ENCODE results near the gene TRMT61B.

Gene TRMT61B

DNA sequence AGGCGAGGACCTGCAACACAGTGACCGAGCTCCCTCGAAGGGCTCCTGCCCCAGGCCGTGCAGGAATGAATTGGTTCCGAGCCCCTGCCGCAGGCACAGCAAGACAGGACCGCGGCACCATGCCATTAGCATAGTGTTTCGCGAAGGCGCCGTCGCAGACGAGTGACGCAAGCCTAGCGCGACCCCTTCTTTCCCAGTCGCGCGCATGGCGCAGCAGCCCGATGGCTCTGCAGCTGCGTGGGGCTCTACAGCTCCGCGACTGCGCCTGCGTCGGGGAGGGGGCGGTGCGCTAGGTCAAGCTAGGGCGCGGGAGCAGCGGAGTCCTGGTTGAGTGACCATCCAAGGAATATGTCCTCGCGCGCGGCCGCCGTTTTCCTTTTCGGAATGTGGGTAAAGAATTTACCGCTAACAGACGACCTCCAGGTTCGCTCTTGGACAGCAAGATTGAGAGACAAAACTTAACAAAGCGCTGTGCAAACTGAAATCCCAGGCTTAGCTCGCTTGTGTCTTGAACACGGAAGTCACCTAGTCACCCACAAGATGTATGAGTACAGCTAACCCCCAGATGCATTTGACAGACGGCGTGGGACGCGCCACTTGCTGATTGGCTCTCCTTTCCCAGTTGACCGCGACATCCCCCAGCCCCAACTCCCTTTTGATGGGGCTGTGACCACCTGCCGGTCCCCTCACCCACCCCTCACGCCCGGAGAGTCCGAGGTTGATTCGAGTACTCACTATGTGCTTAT is at the start of gene TRMT61B:
TRMT61B (minus strand) TSS at position 164 of the 746 bp plus-strand sequence; CDS start at position 132, 32 bp downstream.
- DNase-seq: peak; percentile 98

DNA sequence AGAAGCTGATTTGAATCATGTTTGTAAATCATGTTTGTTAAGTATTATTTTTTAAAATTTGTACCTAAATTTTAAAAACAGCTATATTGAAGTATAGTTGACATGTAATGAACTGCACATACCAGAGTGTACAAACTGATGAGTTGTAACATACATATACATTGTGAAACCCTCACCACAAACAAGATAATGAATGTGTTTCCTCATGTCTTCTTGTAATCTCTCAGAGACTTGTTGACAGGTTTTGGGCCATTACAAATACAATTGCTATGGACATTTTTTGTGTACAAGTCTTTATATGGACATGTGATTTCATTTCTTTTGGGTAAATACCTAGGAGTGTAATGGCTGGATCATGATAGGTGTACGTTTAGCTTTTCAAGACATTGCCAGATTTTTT is 45.8 kb upstream of the TRMT61B start:
- no peak for DNase-seq

DNA sequence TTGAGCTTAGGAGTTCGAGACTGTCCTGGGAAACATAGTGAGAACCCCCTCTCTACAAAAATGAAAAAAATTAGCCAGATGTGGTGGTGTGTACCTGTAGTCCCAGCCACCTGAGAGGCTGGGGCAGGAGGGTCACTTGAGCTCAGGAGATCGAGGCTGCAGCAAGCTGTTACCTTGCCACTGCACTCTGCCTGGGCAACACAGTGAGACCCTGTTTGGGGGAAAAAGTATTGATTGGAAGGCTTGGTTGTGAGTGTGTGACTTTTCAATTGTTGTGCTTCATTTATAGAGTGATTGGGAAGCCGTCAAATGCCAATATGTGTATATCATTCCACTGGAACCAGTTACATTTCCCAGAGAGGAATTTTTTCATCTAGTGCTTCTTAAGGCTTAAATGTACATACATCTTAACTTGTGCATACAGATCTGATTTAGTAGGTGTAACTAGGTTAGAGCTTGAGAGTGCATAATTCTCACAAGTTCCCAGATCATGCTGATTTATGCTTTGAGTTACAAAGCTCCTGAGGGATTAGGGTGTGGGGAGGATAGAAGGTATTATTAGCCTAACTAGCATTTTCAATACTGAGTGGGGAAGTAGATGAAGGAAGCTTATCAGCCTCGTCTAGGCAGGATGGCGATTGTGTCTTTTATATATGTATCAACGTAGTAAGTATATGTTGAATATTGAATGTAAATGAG is 39.7 kb upstream of the TRMT61B start:
- no peak for DNase-seq

DNA sequence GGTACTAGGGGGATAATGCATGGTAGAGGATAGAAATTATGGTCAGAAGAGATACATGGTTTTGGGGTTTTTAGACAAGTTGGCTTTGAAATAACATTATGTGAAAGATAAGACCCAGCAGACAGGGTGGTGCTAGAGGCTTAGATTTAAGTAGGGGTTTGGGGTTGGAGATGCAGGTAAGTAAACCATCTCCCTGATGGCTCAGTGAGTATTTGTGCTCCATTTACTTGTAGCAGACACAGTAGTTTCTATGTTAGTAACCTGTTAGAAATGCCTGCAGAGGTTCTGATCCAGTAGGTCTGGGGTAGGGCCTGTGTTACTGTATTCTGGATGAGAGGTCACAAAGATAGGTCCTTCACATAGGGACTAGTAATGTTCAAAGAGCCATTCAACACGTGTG is 38.1 kb upstream of the TRMT61B start:
- DNase-seq: no peak

DNA sequence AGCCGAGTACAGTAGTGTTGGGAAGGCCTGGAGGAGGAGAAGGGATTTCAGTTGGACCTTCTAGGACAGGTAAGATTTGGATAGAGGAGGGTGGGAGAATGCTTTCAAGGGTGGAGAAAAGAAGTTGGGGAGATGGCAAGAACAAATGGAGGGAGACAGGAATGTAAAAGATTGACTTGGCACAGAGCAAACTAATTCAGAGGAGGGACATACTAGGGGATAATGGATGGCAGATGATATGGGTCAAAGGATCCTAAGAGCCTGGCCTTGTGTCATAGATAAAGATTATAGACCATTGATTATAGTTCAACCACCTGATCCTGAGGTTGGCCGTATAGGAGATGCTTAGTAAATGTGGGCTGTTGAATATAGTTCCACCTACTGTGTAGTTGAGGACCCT is 36.7 kb upstream of the TRMT61B start:
- no peak for DNase-seq

DNA sequence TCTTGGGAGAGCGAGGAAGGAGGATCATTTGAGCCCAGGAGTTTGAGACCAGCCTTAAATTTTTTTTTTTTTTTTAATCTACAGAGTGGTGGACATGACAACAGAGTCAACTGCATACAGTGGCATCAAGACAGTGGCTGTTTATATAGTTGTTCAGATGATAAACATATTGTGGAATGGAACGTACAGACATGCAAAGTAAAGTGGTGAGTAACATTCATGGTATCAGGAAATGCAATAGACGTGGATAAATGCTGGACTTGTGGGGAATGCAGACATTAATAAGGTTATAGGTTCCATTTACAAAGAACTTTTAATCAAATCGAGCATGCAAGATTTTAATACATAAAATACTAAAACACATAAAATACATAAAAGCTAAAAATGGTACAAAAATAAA is 36.3 kb upstream of the TRMT61B start:
- no peak for DNase-seq

DNA sequence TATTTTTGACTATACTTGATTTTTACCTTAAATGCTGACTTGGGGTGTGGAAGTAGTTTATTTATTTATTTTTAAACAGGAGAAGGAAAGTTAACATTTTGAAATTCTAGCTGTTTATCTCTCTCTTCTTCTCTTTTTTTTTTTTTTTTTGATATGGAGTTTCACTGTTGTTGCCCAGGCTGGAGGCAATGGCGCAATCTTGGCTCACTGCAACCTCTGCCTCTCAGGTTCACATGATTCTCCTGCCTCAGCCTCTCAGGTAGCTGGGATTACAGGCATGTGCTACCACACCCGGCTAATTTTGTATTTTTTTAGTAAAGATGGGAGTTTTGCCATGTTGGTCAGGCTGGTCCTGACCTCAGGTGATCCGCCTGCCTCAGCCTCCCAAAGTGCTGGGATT is 35.4 kb upstream of the TRMT61B start:
- no peak for DNase-seq

DNA sequence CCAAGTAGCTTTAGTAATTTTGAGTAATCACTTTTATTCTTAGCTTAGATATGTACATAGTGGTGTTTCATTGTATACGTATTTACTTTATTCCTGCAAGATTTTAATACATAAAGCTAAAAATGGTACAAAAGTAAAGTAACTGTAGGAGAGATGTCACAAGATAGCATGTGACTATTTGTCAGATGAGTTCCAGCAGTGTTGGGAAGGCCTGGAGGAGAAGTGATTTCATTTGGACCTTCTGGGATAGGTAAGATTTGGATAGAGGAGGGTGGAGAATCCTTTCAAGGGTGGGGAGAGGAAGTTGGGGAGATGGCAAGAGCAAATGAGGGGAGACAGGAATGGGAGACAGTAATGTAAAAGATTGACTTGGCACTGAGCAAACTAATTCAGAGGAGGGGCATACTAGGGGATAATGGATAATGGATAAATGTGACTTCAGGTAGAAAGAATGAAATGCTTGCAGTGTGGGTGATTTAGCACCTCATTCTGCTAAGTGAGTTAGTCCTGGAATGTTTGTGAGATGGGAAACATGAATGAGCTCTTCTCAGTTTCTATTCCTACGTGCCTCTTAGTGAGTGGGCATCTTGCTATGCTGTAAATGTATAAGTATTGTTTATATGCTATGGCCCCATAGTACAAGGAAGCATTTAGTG is 34.8 kb upstream of the TRMT61B start:
- peak; percentile 61 for DNase-seq

DNA sequence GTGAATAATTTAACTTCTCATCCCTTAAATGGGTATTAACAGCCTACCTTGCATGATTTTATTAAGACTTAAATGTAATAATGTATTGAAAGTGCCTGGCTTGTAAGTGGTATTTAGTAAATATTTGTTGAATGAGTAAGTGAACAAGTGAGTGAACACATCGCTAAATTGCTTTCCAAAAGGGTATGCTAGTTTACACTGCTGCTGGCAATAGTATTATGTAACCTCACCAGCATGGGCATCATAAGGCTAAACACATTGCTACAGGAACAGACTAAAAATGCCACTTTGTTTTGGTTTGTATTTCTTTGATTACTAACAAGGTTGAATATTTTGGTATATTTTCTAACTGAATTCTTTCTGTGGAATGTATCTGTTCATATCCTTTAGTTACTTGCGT is 34.2 kb upstream of the TRMT61B start:
- peak; percentile 51 for DNase-seq

DNA sequence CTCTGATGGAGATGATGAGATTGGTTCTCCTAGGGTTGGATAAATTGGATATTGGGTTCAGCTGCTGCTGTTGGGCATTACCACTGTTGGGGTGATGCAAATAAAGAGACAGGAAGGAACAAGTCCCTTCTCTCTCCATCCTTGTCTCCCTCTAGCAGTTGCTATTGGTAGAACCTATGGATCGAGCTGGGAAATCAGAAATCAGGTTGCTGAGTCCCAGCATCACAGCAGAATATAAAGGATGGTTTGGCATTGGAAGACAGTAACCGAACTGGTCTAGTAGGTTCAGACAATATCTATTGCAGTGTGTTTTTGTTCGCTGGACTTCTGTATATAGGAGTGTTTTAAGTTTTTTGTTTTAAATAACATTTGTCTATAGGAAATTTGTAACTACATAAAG is 32.5 kb upstream of the TRMT61B start:
- DNase-seq: no peak

DNA sequence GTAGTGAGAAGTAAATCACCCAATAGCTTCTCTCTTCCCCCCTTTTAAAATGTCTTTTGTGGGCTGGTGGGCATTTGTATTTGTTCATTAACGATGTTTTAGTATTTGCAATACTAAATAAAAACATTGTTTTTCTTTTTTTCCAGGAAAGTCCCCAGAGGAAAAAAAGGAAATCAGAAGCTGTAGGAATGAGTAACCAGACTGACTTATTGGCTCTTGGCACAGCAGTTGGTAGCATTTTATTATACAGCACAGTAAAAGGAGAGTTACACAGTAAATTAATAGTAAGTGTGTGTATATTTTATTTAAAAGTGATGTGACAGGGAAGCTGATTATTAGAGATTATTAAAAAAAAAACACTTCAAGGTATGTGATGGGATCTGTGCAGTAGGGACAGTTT is 31.7 kb upstream of the TRMT61B start:
- no peak for DNase-seq

DNA sequence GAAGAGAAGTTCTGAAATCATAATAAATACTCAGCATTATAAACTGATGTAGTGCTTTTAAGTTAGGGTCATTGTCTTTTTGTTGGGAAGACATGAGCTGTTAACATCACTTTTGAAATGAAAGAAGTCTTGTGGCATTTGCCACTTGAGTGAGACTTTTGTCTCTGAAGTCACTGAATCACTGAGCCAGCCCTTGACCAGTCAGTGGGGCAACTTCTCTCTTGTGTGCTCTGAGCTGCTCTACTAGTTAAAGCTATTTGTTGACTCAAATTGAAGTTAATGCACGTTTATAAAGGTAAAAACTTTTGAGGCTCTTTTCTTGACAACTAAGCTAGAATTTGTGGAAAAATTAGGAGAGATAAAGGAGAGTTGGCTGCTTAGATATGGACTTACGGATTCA is 31.1 kb upstream of the TRMT61B start:
- DNase-seq: peak; percentile 18

DNA sequence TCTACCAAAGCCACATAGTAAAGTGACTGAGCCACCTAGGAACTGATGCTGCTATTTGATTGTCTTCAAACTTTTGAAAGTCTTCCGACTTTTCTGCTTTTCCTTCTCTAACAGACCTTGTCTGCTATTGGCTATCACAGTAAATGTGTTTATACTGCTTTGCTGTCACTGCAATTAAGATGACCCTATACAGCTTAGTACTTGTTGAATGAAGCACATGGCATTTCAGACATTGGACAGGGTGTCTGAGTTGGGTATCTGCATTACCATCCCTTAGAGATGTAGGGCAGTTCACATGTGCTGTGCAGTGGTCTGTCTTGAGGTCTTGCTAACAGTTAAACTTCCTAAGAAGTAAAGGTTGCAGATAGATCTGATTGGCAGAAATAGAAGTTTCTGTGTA is 27.9 kb upstream of the TRMT61B start:
- no peak for DNase-seq

DNA sequence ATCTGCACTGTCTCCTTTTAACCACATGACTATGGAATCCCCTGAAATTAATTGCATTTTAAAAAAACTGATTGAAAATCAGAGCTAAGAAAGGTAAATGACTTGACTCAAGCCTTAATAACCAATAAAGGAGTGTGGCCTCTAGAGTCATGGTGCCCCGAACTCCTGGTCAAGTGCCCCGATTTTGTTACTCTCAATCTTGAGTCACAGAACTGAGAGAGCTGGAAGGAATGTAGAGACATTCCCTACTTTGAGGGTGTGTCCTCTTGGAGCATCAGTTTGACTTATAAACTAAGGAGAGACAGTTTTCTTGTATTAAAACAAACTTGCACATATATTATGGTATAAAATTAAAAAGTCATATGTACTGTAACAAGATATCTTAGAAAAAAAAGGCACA is 26.8 kb upstream of the TRMT61B start:
- no peak for DNase-seq

DNA sequence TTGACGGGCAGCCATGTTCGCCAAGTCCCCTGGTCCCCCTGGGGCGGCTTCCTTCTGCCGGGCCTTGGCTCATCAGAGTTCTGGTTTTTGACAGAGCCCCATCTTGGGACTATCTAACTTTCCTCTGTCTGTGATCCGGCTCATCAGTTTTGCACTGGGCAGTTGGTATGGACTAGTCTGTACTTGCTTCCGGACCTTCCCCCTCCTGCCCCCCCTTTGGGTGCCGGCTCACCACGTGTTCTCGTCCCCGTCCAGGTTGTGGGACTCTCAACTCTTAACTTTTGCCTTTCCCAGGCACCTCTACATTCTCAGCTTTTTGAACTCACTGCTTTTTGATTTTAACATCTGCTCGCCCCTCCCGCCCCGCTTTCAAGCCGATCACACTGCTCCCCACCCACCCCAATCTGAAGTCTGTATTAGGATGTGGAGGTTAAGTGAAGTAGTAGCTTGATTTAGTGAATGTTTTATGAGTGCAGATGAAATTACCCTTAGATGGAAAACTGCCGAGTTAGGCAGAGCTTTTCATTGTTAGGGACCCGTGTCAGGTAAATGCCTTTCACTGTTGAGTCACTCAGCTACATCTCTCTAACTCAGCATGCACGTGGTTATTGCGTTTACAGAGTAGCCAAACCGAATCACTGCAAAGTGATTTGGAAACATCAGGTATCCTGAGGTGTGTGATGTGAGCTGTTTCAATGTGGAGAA is 25.2 kb upstream of the TRMT61B start:
- DNase-seq: peak; percentile 25

DNA sequence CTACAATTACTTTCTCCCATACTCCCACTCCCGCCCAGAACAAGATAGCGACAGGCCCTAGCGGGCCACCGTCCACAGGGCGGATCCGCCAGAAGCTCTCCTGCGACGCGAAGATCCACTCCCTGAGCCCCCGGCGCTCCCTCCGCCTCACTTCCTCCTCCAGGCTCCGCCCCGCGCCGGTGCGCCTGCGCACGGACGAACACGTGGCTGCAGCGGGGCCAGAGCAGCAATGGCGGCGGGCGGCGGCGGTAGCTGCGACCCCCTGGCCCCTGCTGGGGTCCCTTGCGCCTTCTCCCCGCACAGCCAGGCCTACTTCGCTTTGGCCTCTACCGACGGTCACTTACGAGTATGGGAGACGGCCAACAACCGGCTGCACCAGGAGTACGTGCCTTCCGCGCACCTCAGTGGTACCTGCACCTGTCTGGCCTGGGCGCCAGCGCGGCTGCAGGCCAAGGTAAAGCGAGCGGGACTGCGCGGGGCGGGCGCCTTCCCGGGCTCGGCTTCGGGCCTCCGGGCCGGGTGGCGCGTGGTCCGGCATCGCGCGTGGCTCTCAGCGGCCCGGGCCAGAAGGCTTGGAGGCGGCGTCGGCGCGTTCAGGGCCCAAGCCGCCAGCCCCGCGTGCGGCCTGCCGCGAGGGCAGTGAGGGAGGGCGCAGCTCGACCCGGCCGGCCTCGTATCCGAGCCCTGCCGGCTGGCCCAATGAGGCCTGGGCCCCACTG is 24.5 kb upstream of the TRMT61B start, which contains the start of gene WDR43:
WDR43 (plus strand) TSS at position 198 of the 719 bp plus-strand sequence; CDS start at position 230, 32 bp downstream.
- peak; percentile 99 for DNase-seq

DNA sequence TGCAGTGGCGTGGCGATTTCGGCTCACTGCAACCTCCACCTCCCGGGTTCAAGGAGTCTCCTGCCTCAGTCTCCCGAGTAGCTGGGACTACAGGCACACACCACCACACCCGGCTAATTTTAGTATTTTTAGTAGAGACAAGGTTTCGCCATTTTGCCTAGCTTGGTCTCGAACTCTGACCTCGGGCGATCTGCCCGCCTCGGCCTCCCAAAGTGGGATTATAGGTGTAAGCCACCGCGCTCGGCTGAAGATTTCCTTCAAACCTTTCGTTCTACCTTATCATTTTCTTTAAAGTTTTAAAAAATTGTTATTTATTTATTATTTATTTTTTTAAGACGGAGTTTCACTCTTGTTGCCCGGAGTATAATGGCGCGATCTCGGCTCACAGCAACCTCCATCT is 23.4 kb upstream of the TRMT61B start:
- no peak for DNase-seq

DNA sequence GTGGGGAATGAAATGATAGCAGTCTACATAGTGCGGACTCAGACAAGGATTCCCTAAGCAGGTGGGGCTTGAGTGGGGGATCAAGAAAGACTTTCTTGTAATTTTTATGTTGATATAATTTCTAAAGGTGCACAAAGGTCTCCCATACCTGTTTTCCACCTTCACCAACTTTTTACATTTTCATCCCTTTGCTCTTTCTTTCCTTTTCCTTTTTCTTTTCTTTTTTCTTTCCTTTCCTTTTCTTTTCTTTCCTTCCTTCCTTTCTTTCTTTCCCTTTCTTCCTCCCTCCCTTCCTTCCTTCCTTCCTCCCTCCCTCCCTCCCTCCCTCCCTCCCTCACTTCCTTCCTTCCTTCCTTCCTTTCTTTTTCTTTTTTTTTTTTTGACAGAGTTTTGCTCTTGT is 10.1 kb upstream of the TRMT61B start:
- no peak for DNase-seq

DNA sequence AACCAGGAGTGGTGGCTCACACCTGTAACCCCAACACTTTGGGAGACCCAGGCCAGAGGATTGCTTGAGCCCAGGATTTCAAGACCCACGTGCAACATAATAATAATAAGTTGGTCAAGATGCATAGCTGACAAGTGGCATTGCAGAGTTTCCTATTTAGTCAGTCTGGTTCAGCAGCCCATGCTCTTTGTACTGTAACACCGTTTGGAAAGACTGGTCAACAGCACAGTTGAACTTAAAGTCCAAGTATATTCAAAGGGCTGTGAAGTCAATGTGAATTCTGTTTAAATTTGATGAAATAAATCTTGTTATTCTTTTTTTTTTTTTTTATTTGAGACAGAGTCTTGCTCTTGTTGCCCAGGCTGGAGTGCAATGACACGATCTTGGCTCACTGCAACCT is 1.5 kb upstream of the TRMT61B start:
- no peak for DNase-seq

DNA sequence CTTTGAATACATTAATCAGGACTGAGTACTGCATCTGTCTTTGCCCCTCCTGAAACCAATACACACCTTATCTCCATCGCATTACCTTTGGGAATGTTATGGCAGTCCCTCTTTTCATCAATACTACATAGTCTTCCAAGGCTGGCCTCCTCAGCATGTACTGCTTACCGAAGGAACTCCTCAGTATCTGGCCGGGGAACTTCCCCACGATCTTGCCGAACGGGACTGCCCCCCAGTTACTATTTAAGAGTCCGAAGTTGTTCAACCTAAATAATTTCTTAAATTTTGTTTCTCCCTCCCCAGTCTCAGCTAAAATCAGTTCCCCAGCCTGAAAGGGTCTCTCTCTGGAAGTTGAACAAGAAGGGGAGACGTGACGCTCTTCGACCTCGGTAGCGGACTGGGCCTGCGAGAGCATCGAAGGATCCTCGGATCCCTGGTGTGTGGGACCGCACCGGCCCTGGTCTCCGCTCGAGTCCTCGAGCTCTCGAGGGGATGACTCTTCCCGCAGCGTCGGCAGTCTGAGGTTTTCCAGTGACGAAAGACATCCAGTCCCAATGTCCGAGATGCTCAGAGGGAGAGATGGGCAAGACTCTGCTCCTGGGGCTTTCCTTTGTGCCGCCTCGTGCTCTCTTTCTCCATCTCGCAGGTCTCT is 489 bp downstream of the TRMT61B start:
- DNase-seq: peak; percentile 44

DNA sequence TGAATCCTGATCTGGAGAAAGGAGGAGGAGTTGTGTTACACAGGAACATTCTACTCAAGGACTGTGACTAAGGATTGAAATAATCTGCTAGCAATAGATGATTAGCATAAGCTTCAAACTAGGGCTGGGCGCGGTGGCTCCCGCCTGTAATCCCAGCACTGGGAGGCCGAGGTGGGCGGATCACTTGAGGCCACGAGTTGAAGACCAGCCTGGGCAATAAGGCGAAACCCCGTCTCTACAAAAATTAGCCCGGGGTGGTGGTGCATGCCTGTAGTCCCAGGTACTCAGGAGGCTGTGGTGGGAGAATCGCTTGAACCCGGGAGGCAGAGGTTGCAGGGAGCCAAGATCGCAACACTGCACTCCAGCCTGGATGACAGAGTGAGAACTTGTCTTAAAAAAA is 1.5 kb downstream of the TRMT61B start:
- DNase-seq: no peak

DNA sequence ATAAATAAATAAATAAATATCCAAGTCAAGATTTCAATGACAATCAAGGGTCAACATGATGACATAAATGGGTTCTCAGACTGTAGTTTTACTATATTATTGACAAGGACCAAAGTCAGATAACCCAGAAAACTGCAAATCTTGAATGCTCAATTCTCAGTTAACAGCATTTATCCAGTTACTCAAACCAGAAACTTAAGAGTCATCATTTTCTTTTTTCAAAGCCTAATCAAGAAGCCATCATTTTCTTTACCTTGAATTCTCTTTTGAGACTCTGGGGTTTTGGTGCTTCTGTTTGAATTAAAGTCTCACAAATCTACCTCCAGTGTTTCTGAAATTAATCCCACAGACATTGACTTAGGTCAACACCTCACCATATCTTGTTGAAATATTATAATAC is 14.1 kb downstream of the TRMT61B start:
- DNase-seq: no peak
